GM12801 (cell line): ENCODE data around the gene PCSK1.

ENCODE experiments used
- CTCF ChIP-seq: IDR thresholded peaks from one replicate; pipeline ENCODE4 v1.5.1; 2011; ENCODE audit warnings: control low read depth; ENCODE audit not compliant: insufficient read length; ENCODE audit errors: extremely low read depth

The PCSK1 gene

DNA sequence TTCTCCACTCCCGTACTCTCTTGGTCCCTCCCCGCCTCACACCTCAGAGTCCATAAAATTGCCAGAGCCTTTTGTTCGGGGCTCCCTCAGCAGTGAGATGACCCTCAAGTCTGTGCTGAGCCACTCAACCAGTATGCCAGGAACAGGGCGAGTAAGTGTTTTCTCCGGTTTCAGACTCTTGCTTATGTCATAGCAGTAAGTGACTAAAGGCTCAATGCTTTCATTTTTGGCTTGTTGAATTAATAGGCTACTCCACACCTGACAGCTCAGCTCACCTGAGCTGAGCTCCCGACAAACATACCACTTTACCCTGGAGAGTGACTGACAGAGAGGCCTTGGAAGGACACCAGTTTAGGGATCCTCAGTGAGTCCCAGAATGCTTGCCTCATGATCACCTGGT lies 30.5 kb downstream of the PCSK1 start:
- TF ChIP-seq CTCF = no peak

GRCh38 chr5:96396878-96397277 lies 36.2 kb downstream of the PCSK1 start:
- TF ChIP-seq CTCF = no peak

GRCh38 chr5:96391921-96392320 lies 41.1 kb downstream of the PCSK1 start:
- no peak for TF ChIP-seq CTCF

- no peak for TF ChIP-seq CTCF
These were observed 44.9 kb downstream of the PCSK1 start for GRCh38 chr5:96388176-96388575.

GRCh38 chr5:96387616-96388015 lies 45.4 kb downstream of the PCSK1 start:
- TF ChIP-seq CTCF = no peak

GRCh38 chr5:96385538-96385937 lies 47.5 kb downstream of the PCSK1 start:
- no peak for TF ChIP-seq CTCF

GRCh38 chr5:96384353-96384752 lies 48.7 kb downstream of the PCSK1 start:
- TF ChIP-seq CTCF = no peak

DNA sequence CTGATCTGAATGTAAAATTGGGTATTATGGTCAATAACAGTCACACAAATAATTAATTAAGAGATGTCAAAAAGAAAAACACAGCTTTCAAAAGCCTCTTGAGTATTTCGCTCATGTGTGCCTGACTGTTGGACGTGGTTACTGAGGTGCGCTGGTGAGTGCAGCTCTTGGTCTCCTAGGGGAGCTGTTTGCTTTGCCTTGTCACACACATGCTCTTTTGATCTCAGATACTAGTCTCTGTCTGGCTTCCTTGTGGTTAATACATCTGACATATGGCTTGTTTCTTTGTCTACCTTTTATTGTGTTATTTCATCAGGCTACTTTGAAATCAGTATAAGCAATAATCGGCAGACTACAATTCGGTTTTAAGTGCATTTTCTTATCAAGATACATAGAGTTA lies 51.5 kb downstream of the PCSK1 start:
- TF ChIP-seq CTCF = no peak
